Skeletal muscle satellite cell (primary cell): Measurements from ENCODE around the gene FANCI.

ENCODE experiments used
- H3K27me3 ChIP-seq: 2 replicates; pipeline ENCODE4 v1.7.0; 2013; ENCODE audit warnings: low read length; ENCODE audit not compliant: control insufficient read depth, insufficient read depth
- H3K36me3 ChIP-seq: 2 replicates; pipeline ENCODE4 v1.7.0; 2013; ENCODE audit warnings: mild to moderate bottlenecking, control low read depth, low read length; ENCODE audit not compliant: insufficient read depth
- H3K4me1 ChIP-seq: 2 replicates; pipeline ENCODE4 v1.7.0; 2013; ENCODE audit warnings: low read length; ENCODE audit not compliant: control insufficient read depth, insufficient read depth
- H3K4me2 ChIP-seq: 2 replicates; pipeline ENCODE4 v1.7.0; 2013; ENCODE audit warnings: mild to moderate bottlenecking, low read length
- H3K4me3 ChIP-seq: 2 replicates; pipeline ENCODE4 v1.7.0; 2013; ENCODE audit warnings: low read length
- H3K9ac ChIP-seq: 2 replicates; pipeline ENCODE4 v1.7.0; 2013; ENCODE audit warnings: mild to moderate bottlenecking, low read depth, low read length, moderate library complexity
- H3K9me3 ChIP-seq: replicated peaks from 2 replicates; pipeline ENCODE4 v1.7.0; 2013; ENCODE audit warnings: mild to moderate bottlenecking, control low read depth, low read length

Gene FANCI

GRCh38 chr15:89203705-89204273 lies 40.0 kb upstream of the FANCI start:
- Histone ChIP-seq H3K9ac (no peak overlapping the region), H3K27me3 (no peaks in the 10 kb centered on the region), H3K4me3 (no peak overlapping the region), H3K9me3 (no peaks in the 10 kb centered on the region), H3K4me2 (no peak overlapping the region), H3K4me1 (peaks cover 3% of the 10 kb centered on the region), H3K36me3 (peaks cover 8% of the 10 kb centered on the region)

DNA sequence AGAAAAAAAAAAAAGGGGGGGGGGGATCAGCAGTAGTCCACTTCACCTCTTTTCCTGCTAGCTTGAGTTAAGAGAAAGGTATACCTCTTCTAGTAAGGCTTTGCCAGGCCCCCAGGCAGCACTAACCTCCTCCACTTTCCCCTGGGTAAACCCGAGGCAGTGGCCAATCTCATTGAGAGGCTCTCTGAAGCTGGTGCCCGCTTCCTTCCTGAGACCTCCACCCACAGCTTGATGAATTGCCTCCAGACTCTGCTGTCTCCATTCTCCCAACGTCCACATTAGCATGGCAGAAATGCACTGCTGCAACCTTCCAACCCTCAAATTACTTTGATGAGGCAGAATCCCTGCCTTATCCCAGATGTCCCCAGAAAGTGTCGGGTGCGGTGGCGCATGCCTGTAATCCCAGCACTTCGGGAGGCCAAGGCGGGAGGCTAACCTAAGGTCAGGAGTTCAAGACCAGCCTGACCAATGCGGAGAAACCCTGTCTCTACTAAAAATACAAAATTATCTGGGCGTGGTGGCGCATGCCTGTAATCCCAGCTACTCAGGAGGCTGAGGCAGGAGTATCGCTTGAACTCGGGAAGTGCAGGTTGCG lies 37.7 kb upstream of the FANCI start:
- peaks cover 3% of the 10 kb centered on the region for H3K4me1 ChIP-seq
- H3K9me3 ChIP-seq: no peaks in the 10 kb centered on the region
- H3K36me3 ChIP-seq: no peaks in the 10 kb centered on the region
- no peak overlapping the region for H3K9ac ChIP-seq
- no peak overlapping the region for H3K4me3 ChIP-seq
- no peak overlapping the region for H3K4me2 ChIP-seq
- peaks cover under 1% of the 10 kb centered on the region for H3K27me3 ChIP-seq

DNA sequence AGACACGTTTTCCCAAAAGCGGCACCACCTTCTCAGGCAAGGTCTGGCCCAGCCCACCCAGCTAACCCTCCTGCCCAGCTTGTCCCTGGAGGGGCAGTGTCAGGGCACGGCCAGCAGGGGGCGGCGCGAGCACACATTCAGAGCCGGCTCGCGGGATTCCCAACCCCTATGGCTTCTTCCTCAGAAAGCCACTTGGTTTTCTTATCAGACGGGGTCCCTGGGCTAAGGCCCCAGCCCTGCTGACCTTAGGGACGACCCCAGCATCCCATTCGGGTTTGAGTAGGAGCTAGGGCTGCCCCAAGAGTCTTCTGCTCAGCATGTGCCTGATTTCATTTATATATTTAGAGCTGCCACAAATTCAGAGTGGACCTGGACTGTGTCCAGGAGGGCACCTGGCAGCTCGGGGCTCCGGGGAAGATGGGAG lies 36.9 kb upstream of the FANCI start:
- Histone ChIP-seq H3K4me1 (peaks cover 3% of the 10 kb centered on the region), H3K4me3 (peak overlapping the region; percentile 56), H3K9me3 (no peaks in the 10 kb centered on the region), H3K9ac (no peak overlapping the region), H3K27me3 (peaks cover 7% of the 10 kb centered on the region), H3K4me2 (peak overlapping the region; percentile 82), H3K36me3 (no peaks in the 10 kb centered on the region)

GRCh38 chr15:89208256-89208655 lies 35.5 kb upstream of the FANCI start:
- Histone ChIP-seq H3K9ac (no peak overlapping the region), H3K4me1 (peaks cover 3% of the 10 kb centered on the region), H3K4me2 (no peak overlapping the region), H3K4me3 (no peak overlapping the region), H3K9me3 (no peaks in the 10 kb centered on the region), H3K36me3 (no peaks in the 10 kb centered on the region), H3K27me3 (peaks cover 7% of the 10 kb centered on the region)

- H3K4me2 ChIP-seq: no peak overlapping the region
- H3K27me3 ChIP-seq: peaks cover 7% of the 10 kb centered on the region
- H3K9ac ChIP-seq: no peak overlapping the region
- H3K9me3 ChIP-seq: no peaks in the 10 kb centered on the region
- H3K4me1 ChIP-seq: peaks cover 3% of the 10 kb centered on the region
- no peaks in the 10 kb centered on the region for H3K36me3 ChIP-seq
- no peak overlapping the region for H3K4me3 ChIP-seq
Measured at GRCh38 chr15:89209057-89209456, 34.7 kb upstream of the FANCI start.

GRCh38 chr15:89211678-89212170 lies 32.1 kb upstream of the FANCI start:
- Histone ChIP-seq H3K4me1 (peaks cover 3% of the 10 kb centered on the region), H3K36me3 (no peaks in the 10 kb centered on the region), H3K4me2 (no peak overlapping the region), H3K9ac (no peak overlapping the region), H3K27me3 (peaks cover 20% of the 10 kb centered on the region), H3K4me3 (no peak overlapping the region), H3K9me3 (no peaks in the 10 kb centered on the region)

DNA sequence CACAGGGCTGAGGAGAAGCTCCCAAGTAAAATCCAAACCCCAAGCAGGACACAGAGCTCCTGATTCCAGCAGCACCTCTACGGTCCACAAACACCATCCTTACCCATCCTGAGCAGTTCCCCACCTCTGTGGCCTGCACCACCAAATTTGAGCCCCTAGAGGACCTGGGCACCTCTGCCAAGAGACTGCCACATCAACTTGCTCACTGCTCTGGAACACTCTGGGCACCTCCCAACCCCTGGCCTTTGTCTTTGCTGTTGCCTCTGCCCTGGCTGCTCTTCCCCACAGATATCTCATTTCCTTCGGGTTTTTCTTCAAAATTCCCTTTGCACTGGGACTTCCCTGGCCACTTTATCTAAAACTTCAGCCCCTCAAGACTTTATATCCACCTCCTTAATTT lies 28.2 kb upstream of the FANCI start:
- Histone ChIP-seq H3K36me3 (no peaks in the 10 kb centered on the region), H3K4me1 (no peaks in the 10 kb centered on the region), H3K9ac (no peak overlapping the region), H3K4me3 (no peak overlapping the region), H3K9me3 (no peaks in the 10 kb centered on the region), H3K27me3 (peaks cover 56% of the 10 kb centered on the region), H3K4me2 (no peak overlapping the region)

DNA sequence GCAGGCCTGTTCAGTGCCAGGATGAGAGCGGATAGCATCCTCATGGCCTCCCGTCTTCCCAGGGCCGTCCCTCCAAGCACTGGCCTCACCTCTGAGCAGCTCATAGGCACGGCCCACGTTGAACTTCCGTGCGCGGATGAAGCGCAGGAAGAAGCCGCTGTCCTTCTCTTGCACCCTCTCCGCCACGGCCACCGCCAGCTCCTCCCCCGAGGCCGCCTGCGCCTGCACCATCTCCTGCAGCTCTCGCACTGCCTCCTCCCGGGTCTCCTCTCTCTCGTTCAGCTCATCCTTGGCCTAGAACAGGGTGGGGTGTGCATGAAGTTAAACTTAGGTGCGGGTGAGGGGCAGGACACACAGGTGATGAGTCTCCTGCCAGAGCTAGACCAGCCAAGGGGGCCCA lies 26.7 kb upstream of the FANCI start:
- H3K4me2 ChIP-seq: no peak overlapping the region
- H3K4me1 ChIP-seq: no peaks in the 10 kb centered on the region
- H3K9me3 ChIP-seq: no peaks in the 10 kb centered on the region
- no peak overlapping the region for H3K9ac ChIP-seq
- peaks cover 56% of the 10 kb centered on the region for H3K27me3 ChIP-seq
- no peak overlapping the region for H3K4me3 ChIP-seq
- no peaks in the 10 kb centered on the region for H3K36me3 ChIP-seq

DNA sequence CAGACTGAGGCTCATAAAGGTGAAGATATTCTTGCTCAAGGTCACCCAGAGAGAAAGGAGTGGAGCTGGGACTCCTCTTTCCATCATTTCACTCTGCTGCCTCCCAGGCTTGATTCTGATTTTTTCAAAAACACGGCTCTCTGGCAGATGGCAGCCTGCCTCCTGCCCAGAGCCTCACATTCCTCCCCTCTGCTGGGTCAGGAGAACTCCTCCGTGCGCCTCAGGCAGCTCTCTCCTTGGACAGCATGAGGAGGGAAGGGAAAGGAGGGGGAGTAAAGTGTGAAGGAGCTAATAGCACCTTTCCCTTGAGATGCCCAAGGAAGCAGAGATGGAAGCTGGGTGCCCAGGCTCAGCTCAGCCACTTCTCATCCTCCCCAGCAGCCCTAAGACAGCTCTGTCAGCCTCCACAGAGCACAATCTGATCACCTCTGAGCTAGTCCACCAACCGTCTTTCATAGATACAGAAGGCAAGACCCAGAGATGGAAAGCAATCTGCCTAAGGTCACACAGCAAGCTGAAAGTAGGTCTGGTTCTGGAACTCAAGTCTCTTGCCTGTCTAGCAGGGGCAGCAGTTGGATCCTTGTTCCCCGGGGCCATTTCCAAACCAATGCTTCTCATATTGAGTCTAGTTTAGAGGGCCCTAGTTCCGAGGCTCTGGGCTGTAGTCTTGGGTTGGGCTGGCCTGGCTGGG lies 25.9 kb upstream of the FANCI start:
- H3K4me1 ChIP-seq: no peaks in the 10 kb centered on the region
- H3K27me3 ChIP-seq: peaks cover 63% of the 10 kb centered on the region

GRCh38 chr15:89218531-89218930 lies 25.2 kb upstream of the FANCI start:
- Histone ChIP-seq H3K9ac (no peak overlapping the region), H3K4me3 (no peak overlapping the region), H3K4me1 (no peaks in the 10 kb centered on the region), H3K27me3 (peaks cover 64% of the 10 kb centered on the region), H3K9me3 (no peaks in the 10 kb centered on the region), H3K36me3 (no peaks in the 10 kb centered on the region), H3K4me2 (no peak overlapping the region)

More for the DNA sequence above, 25.9 kb upstream of the FANCI start:
- Histone ChIP-seq H3K9me3 (no peaks in the 10 kb centered on the region), H3K4me3 (no peak overlapping the region), H3K9ac (no peak overlapping the region), H3K36me3 (no peaks in the 10 kb centered on the region), H3K4me2 (no peak overlapping the region)

DNA sequence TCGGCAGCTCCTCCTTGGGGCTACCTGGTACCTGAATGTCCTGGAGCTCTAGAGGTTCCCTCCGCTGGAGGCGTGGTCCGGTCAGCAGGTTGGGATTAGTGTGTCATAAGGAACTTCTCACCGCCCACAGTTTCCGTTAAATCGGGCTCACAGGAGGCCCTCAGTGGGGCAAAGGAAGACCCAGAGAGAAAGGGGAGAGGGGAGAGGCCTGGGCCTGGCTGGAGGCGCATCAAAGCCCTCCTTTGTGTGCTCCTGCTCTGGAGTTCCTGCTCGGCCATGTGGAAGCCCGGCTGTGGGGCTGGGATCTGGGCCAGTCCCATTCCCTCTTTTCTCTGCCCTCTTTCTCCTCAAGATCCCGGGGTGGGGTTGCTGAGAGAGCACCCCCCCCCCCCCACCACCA lies 22.2 kb upstream of the FANCI start, which contains the start of gene RLBP1:
Gene RLBP1, minus strand, starts transcription at position 37 of the 400 bp plus-strand sequence. CDS start 2,604 bp downstream, outside the sequence.
- Histone ChIP-seq H3K4me1 (no peaks in the 10 kb centered on the region), H3K9ac (no peak within 1 kb of the TSS)

More for the DNA sequence above, 22.2 kb upstream of the FANCI start, which contains the start of gene RLBP1:
- Histone ChIP-seq H3K4me3 (no peak within 1 kb of the TSS), H3K9me3 (no peaks in the 10 kb centered on the region), H3K36me3 (no peaks in the 10 kb centered on the region), H3K27me3 (peaks cover 52% of the 10 kb centered on the region), H3K4me2 (no peak within 1 kb of the TSS)
